Fibroblast of pulmonary artery (primary cell): ENCODE measurements around the gene DLK2.
"Not testable (repeated sequence)": the region's sequence is repeated elsewhere in the genome, so short reads cannot be mapped to it uniquely, and the experiment has no call there.

Experiments
- DNase-seq: peaks from one replicate; pipeline ENCODE4 v3.0.0-alpha.2; 2010; ENCODE audit warnings: low read depth
- H3K4me3 ChIP-seq: replicated peaks from 2 replicates; pipeline ENCODE4 v1.5.1; 2011; ENCODE audit warnings: low read depth, mild to moderate bottlenecking, control low read depth, low read length, moderate library complexity
- TF ChIP-seq, protein P1 (sequence below): IDR thresholded peaks from 2 replicates; pipeline ENCODE4 v1.5.1; 2011; ENCODE audit warnings: mild to moderate bottlenecking, control low read depth, low read length, inconsistent platforms; ENCODE audit errors: missing control alignments

Gene DLK2

DNA sequence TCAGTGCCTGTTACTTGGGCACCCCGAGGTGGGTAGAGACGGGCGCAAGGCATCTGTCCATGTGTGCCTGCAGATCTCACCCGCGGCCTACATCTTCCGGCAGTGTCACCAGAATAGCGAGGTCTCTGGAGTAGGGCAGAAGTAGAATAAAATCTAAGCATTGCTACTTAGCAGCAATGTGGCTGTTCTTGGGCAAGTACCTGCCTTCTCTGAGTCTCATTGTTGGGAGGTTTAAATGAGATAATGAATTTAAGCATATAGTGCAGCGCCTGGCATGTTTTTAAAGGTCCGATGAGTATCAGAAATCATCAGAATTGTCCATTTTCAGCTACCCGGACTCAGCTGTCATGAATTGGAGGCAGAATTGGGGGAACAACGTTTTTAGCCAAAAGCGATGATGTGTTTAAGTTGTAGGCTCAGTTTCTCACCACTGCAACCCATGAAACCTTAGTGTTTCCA is 27.2 kb downstream of the DLK2 start:
- DNase-seq, result no peak
- TF ChIP-seq, protein P1, sequence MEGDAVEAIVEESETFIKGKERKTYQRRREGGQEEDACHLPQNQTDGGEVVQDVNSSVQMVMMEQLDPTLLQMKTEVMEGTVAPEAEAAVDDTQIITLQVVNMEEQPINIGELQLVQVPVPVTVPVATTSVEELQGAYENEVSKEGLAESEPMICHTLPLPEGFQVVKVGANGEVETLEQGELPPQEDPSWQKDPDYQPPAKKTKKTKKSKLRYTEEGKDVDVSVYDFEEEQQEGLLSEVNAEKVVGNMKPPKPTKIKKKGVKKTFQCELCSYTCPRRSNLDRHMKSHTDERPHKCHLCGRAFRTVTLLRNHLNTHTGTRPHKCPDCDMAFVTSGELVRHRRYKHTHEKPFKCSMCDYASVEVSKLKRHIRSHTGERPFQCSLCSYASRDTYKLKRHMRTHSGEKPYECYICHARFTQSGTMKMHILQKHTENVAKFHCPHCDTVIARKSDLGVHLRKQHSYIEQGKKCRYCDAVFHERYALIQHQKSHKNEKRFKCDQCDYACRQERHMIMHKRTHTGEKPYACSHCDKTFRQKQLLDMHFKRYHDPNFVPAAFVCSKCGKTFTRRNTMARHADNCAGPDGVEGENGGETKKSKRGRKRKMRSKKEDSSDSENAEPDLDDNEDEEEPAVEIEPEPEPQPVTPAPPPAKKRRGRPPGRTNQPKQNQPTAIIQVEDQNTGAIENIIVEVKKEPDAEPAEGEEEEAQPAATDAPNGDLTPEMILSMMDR, result no peak
- peak overlapping the region; percentile 94 for H3K4me3 ChIP-seq

GRCh38 chr6:43427406-43428111 is 27.8 kb downstream of the DLK2 start, which contains the start of gene ABCC10:
ABCC10 (plus strand) TSS chr6:43427541; CDS start chr6:43427979, 438 bp downstream.
- H3K4me3 ChIP-seq, result peak within 1 kb of the TSS; percentile 94
- peak; percentile 98 for DNase-seq
- TF ChIP-seq, protein P1, result peak; percentile 37

DNA sequence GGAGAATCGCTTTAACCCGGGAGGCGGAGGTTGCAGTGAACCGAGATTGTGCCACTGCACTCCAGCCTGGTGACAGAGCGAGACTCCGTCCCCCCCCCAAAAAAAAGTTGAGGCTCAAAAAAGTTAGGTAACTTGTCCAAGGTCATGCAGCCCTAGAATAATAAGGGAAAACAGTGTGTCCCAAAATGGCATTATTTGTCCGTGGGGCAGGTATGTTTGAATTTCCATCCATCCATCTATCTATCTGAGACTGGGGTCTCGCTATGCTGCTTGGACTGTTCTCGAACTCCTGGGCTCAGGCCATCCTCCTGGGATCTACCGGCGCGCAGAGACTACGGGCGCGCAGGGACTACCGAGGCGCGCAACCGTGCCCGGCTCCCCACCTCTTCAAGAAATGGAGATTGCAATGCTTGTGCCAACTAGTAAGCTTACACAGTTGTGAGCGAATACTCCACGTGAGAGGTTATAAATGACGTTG is 28.4 kb downstream of the DLK2 start:
- no peak for DNase-seq
- TF ChIP-seq, protein P1, result no peak
- H3K4me3 ChIP-seq, result peak overlapping the region; percentile 94

DNA sequence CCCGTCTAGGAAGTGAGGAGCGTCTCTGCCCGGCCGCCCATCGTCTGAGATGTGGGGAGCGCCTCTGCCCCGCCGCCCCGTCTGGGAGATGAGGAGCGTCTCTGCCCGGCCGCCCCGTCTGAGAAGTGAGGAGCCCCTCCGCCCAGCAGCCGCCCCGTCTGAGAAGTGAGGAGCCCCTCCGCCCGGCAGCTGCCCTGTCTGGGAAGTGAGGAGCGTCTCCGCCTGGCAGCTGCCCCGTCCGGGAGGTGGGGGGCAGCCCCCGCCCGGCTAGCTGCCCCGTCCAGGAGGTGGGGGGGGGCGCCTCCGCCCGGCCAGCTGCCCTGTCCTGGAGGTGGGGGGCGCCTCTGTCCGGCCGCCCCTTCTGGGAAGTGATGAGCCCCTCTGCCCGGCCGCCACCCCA is 30.3 kb downstream of the DLK2 start:
- not testable (repeated sequence) for DNase-seq

DNA sequence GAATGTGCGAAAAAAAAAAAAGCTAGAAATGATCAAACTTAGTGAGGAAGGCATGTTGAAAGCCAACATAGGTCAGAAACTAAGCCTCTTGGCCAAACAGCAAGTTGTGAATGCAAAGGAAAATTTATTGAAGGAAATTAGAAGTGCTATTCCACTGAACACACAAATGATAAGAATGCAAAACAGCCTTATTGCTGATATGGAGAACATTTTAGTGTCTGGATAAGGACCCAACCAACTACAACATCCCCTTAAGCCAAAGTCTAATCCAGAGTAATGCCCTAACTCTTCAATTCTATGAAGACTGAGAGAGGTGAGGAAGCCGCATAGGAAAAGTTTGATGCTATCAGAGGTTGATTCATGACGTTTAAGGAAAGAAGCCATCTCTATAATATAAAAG is 33.5 kb downstream of the DLK2 start:
- no peak overlapping the region for H3K4me3 ChIP-seq
- TF ChIP-seq, protein P1, result no peak
- DNase-seq, result no peak

More for the DNA sequence above, 30.3 kb downstream of the DLK2 start:
- not testable (repeated sequence) for H3K4me3 ChIP-seq

GRCh38 chr6:43420012-43420709 is 35.2 kb downstream of the DLK2 start:
- DNase-seq, result no peak
- no peak overlapping the region for H3K4me3 ChIP-seq
- TF ChIP-seq, protein P1, result no peak

DNA sequence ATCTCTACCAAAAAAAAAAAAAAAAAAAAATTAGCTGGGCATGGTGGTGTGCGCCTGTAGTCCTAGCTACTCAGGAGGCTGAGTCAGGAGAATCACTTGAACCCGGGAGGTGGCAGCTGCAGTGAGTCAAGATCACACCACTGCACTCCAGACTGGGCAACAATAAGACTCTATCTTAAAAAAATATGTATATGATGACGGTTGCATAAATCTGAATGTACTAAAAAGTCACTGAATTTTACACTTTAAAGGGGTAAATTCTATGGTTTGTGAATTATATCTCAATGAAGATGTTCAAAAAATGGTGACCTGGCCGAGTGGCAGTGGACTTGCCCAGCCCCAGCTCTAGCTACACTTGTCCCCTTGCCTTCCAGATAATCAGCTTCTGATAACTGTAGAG is 38.4 kb downstream of the DLK2 start:
- TF ChIP-seq, protein P1, result no peak
- no peak for DNase-seq
- no peak overlapping the region for H3K4me3 ChIP-seq

DNA sequence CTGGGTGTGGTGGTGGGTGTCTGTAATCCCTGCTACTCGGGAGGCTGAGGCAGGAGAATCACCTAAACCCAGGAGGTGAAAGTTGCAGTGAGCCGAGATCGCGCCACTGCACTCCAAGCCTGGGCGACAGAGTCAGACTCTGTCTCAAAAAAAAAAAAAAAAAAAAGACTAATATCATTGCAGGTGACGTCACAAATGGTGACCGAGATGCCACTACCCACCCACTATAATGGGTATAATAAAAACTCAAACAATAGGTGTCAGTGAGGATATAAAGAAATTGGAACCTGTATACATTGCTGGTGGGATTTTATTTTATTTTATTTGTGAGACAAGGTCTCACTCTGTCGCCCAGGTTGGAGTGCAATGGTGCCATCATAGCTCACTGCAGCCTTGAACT is 40.1 kb downstream of the DLK2 start:
- not testable (repeated sequence) for DNase-seq, H3K4me3 ChIP-seq
